Ishikawa (cell line): Measurements from ENCODE around the gene SLC6A1.

Experiments
- CEBPB ChIP-seq: IDR thresholded peaks from 2 replicates; pipeline ENCODE4 v1.6.1; 2012
- CREB1 ChIP-seq: IDR thresholded peaks from 2 replicates; pipeline ENCODE4 v1.6.1; 2012; ENCODE audit warnings: low read depth
- EGR1 ChIP-seq: IDR thresholded peaks from 2 replicates; pipeline ENCODE4 v1.6.1; 2012
- EP300 ChIP-seq: IDR thresholded peaks from 2 replicates; pipeline ENCODE4 v1.6.1; 2012; ENCODE audit warnings: borderline replicate concordance
- FOXM1 ChIP-seq: IDR thresholded peaks from 2 replicates; pipeline ENCODE4 v1.6.1; 2012; ENCODE audit warnings: low read depth, borderline replicate concordance
- MAX ChIP-seq: IDR thresholded peaks from 2 replicates; pipeline ENCODE4 v1.6.1; 2012
- NFIC ChIP-seq: IDR thresholded peaks from 2 replicates; pipeline ENCODE4 v1.6.1; 2012
- RAD21 ChIP-seq: IDR thresholded peaks from 2 replicates; pipeline ENCODE4 v1.6.1; 2012; ENCODE audit warnings: low read depth
- REST ChIP-seq: IDR thresholded peaks from 2 replicates; pipeline ENCODE4 v1.6.1; 2012; ENCODE audit warnings: low read depth, mild to moderate bottlenecking
- TAF1 ChIP-seq: IDR thresholded peaks from 2 replicates; pipeline ENCODE4 v1.6.1; 2012; ENCODE audit warnings: low read depth, mild to moderate bottlenecking
- TCF12 ChIP-seq: IDR thresholded peaks from 2 replicates; pipeline ENCODE4 v1.6.1; 2012; ENCODE audit warnings: low read depth
- TEAD4 ChIP-seq: IDR thresholded peaks from 2 replicates; pipeline ENCODE4 v1.6.1; 2012
- USF1 ChIP-seq: IDR thresholded peaks from 2 replicates; pipeline ENCODE4 v1.6.1; 2012
- YY1 ChIP-seq: IDR thresholded peaks from 2 replicates; pipeline ENCODE4 v1.6.1; 2012; ENCODE audit warnings: low read depth
- ZBTB7A ChIP-seq: IDR thresholded peaks from 2 replicates; pipeline ENCODE4 v1.6.1; 2012; ENCODE audit warnings: low read depth

Gene SLC6A1

GRCh38 chr3:10977892-10978510, 14.5 kb upstream of the SLC6A1 start:
- TF ChIP-seq RAD21 (no peak), ZBTB7A (no peak), CREB1 (no peak), MAX (no peak), USF1 (no peak), FOXM1 (no peak), EP300 (no peak), EGR1 (no peak), TCF12 (no peak), REST (no peak), TAF1 (no peak), CEBPB (no peak), TEAD4 (no peak), NFIC (no peak), YY1 (no peak)

GRCh38 chr3:10978956-10979355, 13.6 kb upstream of the SLC6A1 start:
- TF ChIP-seq USF1 (no peak), TEAD4 (no peak), ZBTB7A (no peak), YY1 (no peak), EGR1 (no peak), TAF1 (no peak)

GRCh38 chr3:10980312-10980711, 12.2 kb upstream of the SLC6A1 start:
- TF ChIP-seq MAX (no peak), YY1 (no peak), EP300 (no peak), USF1 (no peak), ZBTB7A (no peak), TCF12 (no peak), FOXM1 (no peak), NFIC (no peak), RAD21 (no peak), TEAD4 (no peak), CREB1 (no peak), EGR1 (no peak), TAF1 (no peak), CEBPB (no peak), REST (no peak)

GRCh38 chr3:10981031-10981430, 11.5 kb upstream of the SLC6A1 start:
- no peak for TF ChIP-seq ZBTB7A
- TF ChIP-seq REST, result no peak
- TF ChIP-seq EGR1, result no peak
- no peak for TF ChIP-seq NFIC
- TF ChIP-seq MAX, result no peak
